Osteoblast (primary cell): ENCODE data around the gene DNAJB2. TPM values are rescaled to one million over a fixed set of nuclear protein-coding genes. Genes with fewer than 3 reads are reported as not detected.
A peak's percentile ranks its signal among the peaks of the same experiment; 100 is the strongest.

ENCODE experiments used
- DNase-seq: peaks from one replicate; pipeline ENCODE4 v3.0.0; 2011; ENCODE audit warnings: low spot score, mixed read lengths; ENCODE audit not compliant: insufficient read length; ENCODE audit errors: missing footprints
- H2AFZ ChIP-seq: 2 replicates; pipeline ENCODE4 v1.6.0; 2011; ENCODE audit warnings: mild to moderate bottlenecking, low read length
- H3K27ac ChIP-seq: 2 replicates; pipeline ENCODE4 v1.5.1; 2011; ENCODE audit warnings: mild to moderate bottlenecking, low read depth, low read length, moderate library complexity
- H3K27me3 ChIP-seq: 2 replicates; pipeline ENCODE4 v1.6.0; 2012; ENCODE audit warnings: mild to moderate bottlenecking, control low read depth, inconsistent platforms, low read length, moderate library complexity; ENCODE audit not compliant: insufficient read depth
- H3K36me3 ChIP-seq: 2 replicates; pipeline ENCODE4 v1.5.1; 2011; ENCODE audit warnings: mild to moderate bottlenecking, low read length, control low read depth, moderate library complexity; ENCODE audit not compliant: insufficient read depth
- H3K4me1 ChIP-seq: 2 replicates; pipeline ENCODE4 v1.5.1; 2011; ENCODE audit warnings: mild to moderate bottlenecking, low read length, control low read depth, moderate library complexity; ENCODE audit not compliant: insufficient read depth
- H3K4me2 ChIP-seq: 2 replicates; pipeline ENCODE4 v1.6.0; 2011; ENCODE audit warnings: mild to moderate bottlenecking, low read length; ENCODE audit not compliant: insufficient read depth
- H3K4me3 ChIP-seq: fragments of 200-600 bp; sonication (generic); 3 replicates; pipeline ENCODE4 v1.5.1; 2012; ENCODE audit warnings: mild to moderate bottlenecking, low read length, inconsistent platforms; ENCODE audit not compliant: insufficient read depth
- H3K79me2 ChIP-seq: 2 replicates; pipeline ENCODE4 v1.6.0; 2012; ENCODE audit warnings: mild to moderate bottlenecking, low read length, control low read depth, inconsistent platforms; ENCODE audit not compliant: insufficient read depth
- H3K9me3 ChIP-seq: 2 replicates; pipeline ENCODE4 v1.5.1; 2011; ENCODE audit warnings: low read depth, low read length, control low read depth
- H4K20me1 ChIP-seq: 2 replicates; pipeline ENCODE4 v1.6.0; 2012; ENCODE audit warnings: mild to moderate bottlenecking, low read length, control low read depth; ENCODE audit not compliant: insufficient read depth
- CTCF ChIP-seq: IDR thresholded peaks from 2 replicates; pipeline ENCODE4 v1.5.1; 2011; ENCODE audit warnings: mild to moderate bottlenecking, low read depth, low read length, moderate library complexity; ENCODE audit errors: extremely low read depth
- total RNA-seq: library from RNA; depleted of rRNA; stranded (reverse); fragments of >200 nt; gene quantifications from 2 replicates; pipeline ENCODE4 v1.2.3, GENCODE V29; 2012

Gene DNAJB2
- total RNA-seq, 1 donor = 41.3 TPM

DNA sequence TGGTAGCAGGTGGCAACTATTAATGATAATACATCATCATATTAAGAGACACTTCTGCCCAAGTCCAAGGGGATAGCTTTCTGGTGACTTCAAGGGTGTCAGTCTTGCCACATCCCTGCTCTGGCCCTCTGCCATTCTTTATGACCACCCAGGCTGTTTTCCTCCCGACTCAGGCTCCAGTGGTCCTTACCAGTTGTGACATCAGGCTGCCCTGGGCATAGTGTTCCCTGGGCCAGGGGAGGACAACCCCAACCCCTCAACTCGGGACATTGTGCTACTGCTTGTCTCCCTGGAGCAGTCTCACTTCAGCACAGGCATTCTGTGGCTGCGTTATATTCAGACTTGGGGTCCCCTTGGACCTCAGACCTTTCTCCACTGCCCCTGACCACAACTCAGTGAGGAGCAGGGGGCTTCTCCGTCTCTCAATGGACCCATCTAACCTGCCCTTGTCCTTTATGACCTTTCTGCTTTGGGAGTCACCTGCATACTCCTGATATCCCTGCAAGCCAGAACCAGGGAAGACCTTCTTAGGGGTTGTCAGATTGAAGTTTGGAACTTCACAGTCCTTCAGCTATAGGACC, 12.8 kb downstream of the DNAJB2 start:
- H2AFZ ChIP-seq = no peak overlapping the region
- peaks cover 18% of the 10 kb centered on the region for H3K4me1 ChIP-seq
- no peak overlapping the region for H3K27ac ChIP-seq
- no peak for TF ChIP-seq CTCF
- H4K20me1 ChIP-seq = no peaks in the 10 kb centered on the region
- no peak for DNase-seq
- H3K36me3 ChIP-seq = no peaks in the 10 kb centered on the region
- no peak overlapping the region for H3K4me2 ChIP-seq
- H3K9me3 ChIP-seq = no peaks in the 10 kb centered on the region
- no peak overlapping the region for H3K4me3 ChIP-seq
- H3K79me2 ChIP-seq = no peaks in the 10 kb centered on the region
- no peaks in the 10 kb centered on the region for H3K27me3 ChIP-seq

- Histone ChIP-seq H4K20me1 (no peaks in the 10 kb centered on the region), H3K27ac (no peak overlapping the region), H3K79me2 (no peaks in the 10 kb centered on the region), H3K4me2 (no peak overlapping the region), H2AFZ (no peak overlapping the region), H3K4me3 (no peak overlapping the region), H3K4me1 (peaks cover 18% of the 10 kb centered on the region), H3K9me3 (no peaks in the 10 kb centered on the region), H3K27me3 (no peaks in the 10 kb centered on the region), H3K36me3 (no peaks in the 10 kb centered on the region)
- TF ChIP-seq CTCF = no peak
- no peak for DNase-seq
Measured at GRCh38 chr2:219292616-219293015, 13.4 kb downstream of the DNAJB2 start.

- Histone ChIP-seq H3K27ac (no peak overlapping the region), H3K4me2 (no peak overlapping the region), H2AFZ (no peak overlapping the region), H3K4me1 (peaks cover 18% of the 10 kb centered on the region), H3K79me2 (no peaks in the 10 kb centered on the region), H3K36me3 (no peaks in the 10 kb centered on the region), H4K20me1 (no peaks in the 10 kb centered on the region), H3K9me3 (no peaks in the 10 kb centered on the region), H3K4me3 (no peak overlapping the region), H3K27me3 (peaks cover under 1% of the 10 kb centered on the region)
- DNase-seq = no peak
- no peak for TF ChIP-seq CTCF
Measured at GRCh38 chr2:219293736-219294231, 14.6 kb downstream of the DNAJB2 start.

GRCh38 chr2:219294356-219295351, 15.5 kb downstream of the DNAJB2 start:
- no peaks in the 10 kb centered on the region for H3K36me3 ChIP-seq
- no peaks in the 10 kb centered on the region for H3K79me2 ChIP-seq
- peak; percentile 99 for DNase-seq
- no peak overlapping the region for H3K27ac ChIP-seq
- peak overlapping the region; percentile 71 for H3K4me3 ChIP-seq
- H3K4me2 ChIP-seq = peak overlapping the region; percentile 94
- peak; percentile 82 for TF ChIP-seq CTCF
- peaks cover 11% of the 10 kb centered on the region for H3K4me1 ChIP-seq
- H4K20me1 ChIP-seq = no peaks in the 10 kb centered on the region
- no peaks in the 10 kb centered on the region for H3K9me3 ChIP-seq
- peak overlapping the region; percentile 87 for H2AFZ ChIP-seq
- peaks cover 9% of the 10 kb centered on the region for H3K27me3 ChIP-seq
